Spinal cord (tissue), 10 donors: ENCODE data around the gene CIPC. TPM values are rescaled to one million over a fixed set of nuclear protein-coding genes. Genes with fewer than 3 reads are reported as not detected.

Source experiments
- DNase-seq, 6 donors: peaks; one replicate each; pipeline versions ENCODE4 v3.0.0 to v3.0.0-alpha.2; 2013 to 2015; ENCODE audit warnings: low spot score in 6 of 6, low read depth in 4 of 6
- H3K27ac ChIP-seq: one replicate; pipeline ENCODE4 v1.5.1; 2013; ENCODE audit warnings: low read depth, low read length, control low read depth
- H3K27me3 ChIP-seq: one replicate; pipeline ENCODE4 v1.6.1; 2013; ENCODE audit warnings: low read length; ENCODE audit not compliant: control insufficient read depth, insufficient read depth
- H3K36me3 ChIP-seq: one replicate; pipeline ENCODE4 v1.6.1; 2013; ENCODE audit warnings: low read length; ENCODE audit not compliant: control insufficient read depth, insufficient read depth
- H3K4me1 ChIP-seq: one replicate; pipeline ENCODE4 v1.6.1; 2013; ENCODE audit warnings: low read length; ENCODE audit not compliant: control insufficient read depth, insufficient read depth
- H3K4me3 ChIP-seq: one replicate; pipeline ENCODE4 v1.5.1; 2013; ENCODE audit warnings: low read depth, low read length, control low read depth
- H3K9me3 ChIP-seq: one replicate; pipeline ENCODE4 v1.6.1; 2013; ENCODE audit warnings: low read length; ENCODE audit not compliant: control insufficient read depth, insufficient read depth
- WGBS: methylation state at CpG from one replicate; pipeline ENCODE4 v1.1.5; 2013; ENCODE audit warnings: missing lambda C conversion rate; ENCODE audit not compliant: insufficient coverage; 5-methylcytosine and 5-hydroxymethylcytosine counted together
- long read RNA-seq, 4 donors: transcript quantifications; one replicate each; lab custom pipeline, GENCODE V29; 2026
- polyA plus RNA-seq, 2 donors: library from polyadenylated mRNA; unstranded; fragments of 120-200 nt; gene quantifications; one replicate each; pipeline ENCODE4 v1.2.1, GENCODE V29; 2013; ENCODE audit not compliant: insufficient read length in 2 of 2
- total RNA-seq, 2 donors: library from RNA; depleted of rRNA in 1 of 2; stranded (reverse); fragments of 120-200 nt in 1 of 2; fragments of >200 nt in 1 of 2; gene quantifications; one replicate each; pipeline versions ENCODE4 v1.2.3 to v1.2.4, GENCODE V29; 2013 to 2014
- donor health status: healthy.

The CIPC gene, protein sequence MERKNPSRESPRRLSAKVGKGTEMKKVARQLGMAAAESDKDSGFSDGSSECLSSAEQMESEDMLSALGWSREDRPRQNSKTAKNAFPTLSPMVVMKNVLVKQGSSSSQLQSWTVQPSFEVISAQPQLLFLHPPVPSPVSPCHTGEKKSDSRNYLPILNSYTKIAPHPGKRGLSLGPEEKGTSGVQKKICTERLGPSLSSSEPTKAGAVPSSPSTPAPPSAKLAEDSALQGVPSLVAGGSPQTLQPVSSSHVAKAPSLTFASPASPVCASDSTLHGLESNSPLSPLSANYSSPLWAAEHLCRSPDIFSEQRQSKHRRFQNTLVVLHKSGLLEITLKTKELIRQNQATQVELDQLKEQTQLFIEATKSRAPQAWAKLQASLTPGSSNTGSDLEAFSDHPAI
- total RNA-seq (10 to 100 TPM; 35.2 to 38.0 TPM), polyA plus RNA-seq (10 to 100 TPM; 38.7 to 39.2 TPM)
- long read RNA-seq, donor 1, full-length matches to known transcripts: 10 of 10 reads
- long read RNA-seq, donor 1, partial matches to known transcripts: 0 of 10 reads
- long read RNA-seq, donor 1, other reads (novel, unspliced or antisense): 0 of 10 reads
- long read RNA-seq, donor 2, full-length matches to known transcripts: 7 of 7 reads
- long read RNA-seq, donor 2, partial matches to known transcripts: 0 of 7 reads
- long read RNA-seq, donor 2, other reads (novel, unspliced or antisense): 0 of 7 reads
- long read RNA-seq, donor 3, full-length matches to known transcripts: 3 of 11 reads
- long read RNA-seq, donor 3, partial matches to known transcripts: 8 of 11 reads
- long read RNA-seq, donor 3, other reads (novel, unspliced or antisense): 0 of 11 reads
- long read RNA-seq, donor 4, full-length matches to known transcripts: 6 of 6 reads
- long read RNA-seq, donor 4, partial matches to known transcripts: 0 of 6 reads
- long read RNA-seq, donor 4, other reads (novel, unspliced or antisense): 0 of 6 reads

DNA sequence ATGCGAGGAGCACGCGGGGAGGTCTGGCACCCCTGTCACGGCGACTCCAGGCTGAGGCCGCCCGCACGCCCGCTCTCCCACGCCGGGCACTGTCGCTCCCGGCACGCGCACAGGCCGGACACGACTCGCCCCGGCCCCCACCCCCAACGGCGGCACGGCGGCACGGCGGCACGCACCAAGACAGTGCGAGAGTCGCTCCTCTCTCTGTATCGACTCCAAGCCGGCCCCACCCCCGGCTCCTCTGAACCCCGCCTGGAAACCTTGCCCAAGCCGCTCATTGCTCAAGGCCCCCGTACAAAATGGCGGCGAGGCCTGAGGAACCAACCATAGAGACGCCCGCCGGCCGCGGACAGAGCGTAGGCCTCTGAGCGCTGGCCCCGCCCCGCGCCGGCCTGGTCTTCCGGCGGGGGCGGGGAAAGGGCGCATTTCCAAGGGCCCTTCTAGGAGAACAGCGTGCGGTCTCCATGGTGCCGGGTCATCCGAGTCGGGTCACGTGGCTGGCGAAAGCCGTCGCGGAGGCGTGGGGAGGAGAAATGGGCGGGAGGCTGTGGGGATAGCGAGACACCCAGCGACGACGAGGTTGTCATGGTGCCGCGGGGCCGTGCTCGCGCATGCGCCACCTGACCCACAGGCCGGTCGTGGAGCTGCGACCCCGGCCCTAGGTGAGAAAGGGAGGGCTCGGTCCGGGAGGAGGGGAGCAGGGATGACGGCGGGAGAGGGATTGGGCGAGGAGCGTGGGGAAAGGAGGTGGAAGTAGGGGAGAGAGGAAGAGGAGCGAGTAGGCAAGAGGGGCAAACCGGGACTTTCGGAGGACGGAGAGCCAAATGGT lies at the start of gene CIPC:
TSS of gene CIPC (plus strand) at position 559 of the 829 bp plus-strand sequence. CDS start 7,451 bp downstream, outside the sequence.
- peak within 1 kb of the TSS; percentile 98 for H3K27ac ChIP-seq
- DNase-seq: peak; percentile 96 to 100 (median 100)
- H3K27me3 ChIP-seq: no peaks in the 10 kb centered on the region
- H3K4me1 ChIP-seq: peaks cover 34% of the 10 kb centered on the region
- no peaks in the 10 kb centered on the region for H3K9me3 ChIP-seq
- H3K36me3 ChIP-seq: no peaks in the 10 kb centered on the region
- peak within 1 kb of the TSS; percentile 99 for H3K4me3 ChIP-seq
- under 1% methylated on average over 87 of the region's 87 CpGs for WGBS

DNA sequence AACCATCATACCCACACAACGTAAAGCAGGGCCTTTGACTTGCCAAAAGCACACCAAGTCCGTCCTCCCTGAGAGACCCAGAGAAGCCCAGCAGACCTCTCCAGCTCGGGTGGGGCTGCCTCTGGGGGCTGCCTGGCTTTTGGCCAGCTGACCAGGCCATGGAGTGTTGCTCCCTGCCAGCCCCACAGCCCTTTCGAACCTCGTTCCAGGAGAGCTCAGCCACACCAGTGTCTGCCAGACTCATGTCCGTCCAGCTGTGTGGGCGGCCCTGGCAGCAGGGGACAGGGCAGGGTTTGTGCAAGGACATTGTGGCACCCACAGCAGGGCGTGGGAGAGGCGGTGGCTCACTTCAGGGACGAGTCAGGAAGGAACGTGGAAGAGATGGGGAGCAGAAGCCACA lies 46.9 kb upstream of the CIPC start:
- Histone ChIP-seq H3K27me3 (no peaks in the 10 kb centered on the region), H3K36me3 (no peaks in the 10 kb centered on the region), H3K4me1 (peaks cover 25% of the 10 kb centered on the region), H3K27ac (peak overlapping the region; percentile 54), H3K4me3 (no peak overlapping the region), H3K9me3 (no peaks in the 10 kb centered on the region)
- 26% methylated on average over 11 of the region's 11 CpGs for WGBS
- peak in 1 of 6 donors; percentile 63 for DNase-seq

DNA sequence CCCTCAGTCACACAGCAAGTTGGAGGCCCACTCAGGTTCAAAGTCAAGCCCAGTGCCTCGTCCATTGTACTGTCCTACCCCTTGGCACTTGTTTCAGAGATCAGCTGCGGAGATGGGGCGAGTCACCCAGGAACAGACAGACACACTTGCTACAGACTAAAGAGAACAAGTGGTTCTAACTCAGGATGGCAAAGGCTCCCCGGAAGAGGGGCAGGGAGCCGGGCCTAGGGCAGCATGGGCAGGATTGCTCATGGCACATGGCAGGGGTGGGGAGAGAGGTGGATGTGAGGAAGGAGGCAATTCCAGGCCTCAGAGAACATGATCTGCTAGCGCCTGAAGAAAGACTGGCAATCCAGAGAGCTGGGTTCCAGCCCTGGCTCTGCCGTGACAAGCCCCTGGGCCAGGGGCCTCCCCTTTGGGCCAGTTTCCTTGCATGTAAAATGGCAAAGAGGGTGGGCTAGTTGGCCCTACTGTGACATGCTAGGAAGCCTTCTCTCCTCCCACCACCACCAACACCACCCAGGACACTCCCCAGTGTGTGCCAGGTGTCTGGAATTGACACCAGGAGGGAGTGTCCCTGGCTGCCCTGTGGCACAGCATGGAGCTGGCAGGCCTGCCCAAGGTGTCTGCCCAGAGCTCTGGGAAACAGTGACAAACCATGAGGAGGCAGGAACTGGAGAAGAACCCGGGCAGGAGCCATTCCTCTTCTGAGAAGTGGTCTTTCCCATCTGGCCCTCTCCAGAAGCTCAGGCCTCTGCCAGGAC lies 45.6 kb upstream of the CIPC start:
- H3K4me1 ChIP-seq: peaks cover 22% of the 10 kb centered on the region
- H3K9me3 ChIP-seq: no peaks in the 10 kb centered on the region
- 85% methylated on average over 8 of the region's 8 CpGs for WGBS
- H3K27me3 ChIP-seq: no peaks in the 10 kb centered on the region
- no peak overlapping the region for H3K4me3 ChIP-seq
- no peaks in the 10 kb centered on the region for H3K36me3 ChIP-seq
- no peak for DNase-seq
- no peak overlapping the region for H3K27ac ChIP-seq

DNA sequence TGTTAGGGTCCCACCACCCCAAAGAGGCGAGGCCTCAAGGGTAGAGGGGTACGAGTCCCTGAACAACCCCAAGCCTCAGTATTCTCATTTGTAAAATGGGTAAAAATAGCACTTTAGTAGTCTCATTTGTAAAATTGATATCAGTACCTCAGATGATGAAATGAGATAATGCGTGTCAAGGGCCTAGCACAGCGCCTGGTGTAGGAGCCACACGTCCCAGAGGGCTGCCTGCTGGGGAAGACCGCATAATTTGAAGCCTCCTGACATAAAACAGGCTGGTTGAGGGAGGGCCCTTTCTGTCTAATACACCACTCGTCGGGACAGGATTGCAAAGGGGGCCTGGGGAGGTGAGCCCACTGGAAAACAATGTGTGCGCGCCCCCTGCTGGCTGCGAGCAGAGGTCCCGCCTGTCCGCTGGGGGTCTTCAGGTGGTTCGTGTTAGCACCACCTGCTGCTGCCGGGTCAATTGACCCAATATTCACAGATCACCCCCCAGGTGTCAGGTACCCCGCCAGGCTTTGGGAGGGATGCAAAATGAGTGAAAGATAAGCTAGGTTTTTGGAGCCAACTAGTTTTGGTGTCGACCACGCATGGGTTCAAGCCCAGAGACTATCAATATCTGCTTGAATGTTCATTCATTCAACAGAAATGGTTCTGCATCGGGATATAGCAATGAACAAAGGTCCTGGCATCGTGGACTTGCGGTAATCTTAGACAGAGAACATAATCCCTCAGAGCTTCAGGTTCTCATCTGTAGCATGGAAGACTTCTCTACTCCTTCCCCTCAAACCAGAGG lies 44.8 kb upstream of the CIPC start:
- Histone ChIP-seq H3K27ac (no peak overlapping the region), H3K36me3 (no peaks in the 10 kb centered on the region), H3K9me3 (no peaks in the 10 kb centered on the region), H3K4me3 (no peak overlapping the region), H3K27me3 (no peaks in the 10 kb centered on the region), H3K4me1 (peaks cover 24% of the 10 kb centered on the region)
- DNase-seq: peak in 2 of 6 donors; percentile 87 to 91
- 29% methylated on average over 19 of the region's 21 CpGs for WGBS

DNA sequence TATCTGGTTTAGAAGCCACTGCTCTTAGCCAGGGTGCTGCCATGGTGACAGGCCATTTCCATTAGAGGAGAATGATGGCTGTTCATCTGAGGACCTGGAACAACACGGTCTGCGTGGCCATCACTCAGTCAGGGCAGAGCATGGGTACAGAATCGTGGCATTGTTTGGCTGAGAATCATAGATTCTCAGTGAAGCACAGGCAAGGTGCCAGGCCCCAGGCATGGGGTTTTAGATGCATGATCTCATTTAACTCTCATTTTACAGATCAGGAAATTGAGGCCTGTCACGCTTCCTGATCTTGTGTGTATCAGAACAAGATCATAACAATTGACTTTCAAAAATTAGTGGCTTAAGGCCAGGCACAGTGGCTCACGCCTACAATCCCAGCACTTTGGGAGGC lies 42.8 kb upstream of the CIPC start:
- Histone ChIP-seq H3K4me1 (peaks cover 41% of the 10 kb centered on the region), H3K27me3 (no peaks in the 10 kb centered on the region), H3K36me3 (no peaks in the 10 kb centered on the region), H3K27ac (no peak overlapping the region), H3K4me3 (no peak overlapping the region), H3K9me3 (no peaks in the 10 kb centered on the region)
- DNase-seq: peak in 1 of 6 donors; percentile 54
- WGBS: 73% methylated on average over 4 of the region's 5 CpGs

DNA sequence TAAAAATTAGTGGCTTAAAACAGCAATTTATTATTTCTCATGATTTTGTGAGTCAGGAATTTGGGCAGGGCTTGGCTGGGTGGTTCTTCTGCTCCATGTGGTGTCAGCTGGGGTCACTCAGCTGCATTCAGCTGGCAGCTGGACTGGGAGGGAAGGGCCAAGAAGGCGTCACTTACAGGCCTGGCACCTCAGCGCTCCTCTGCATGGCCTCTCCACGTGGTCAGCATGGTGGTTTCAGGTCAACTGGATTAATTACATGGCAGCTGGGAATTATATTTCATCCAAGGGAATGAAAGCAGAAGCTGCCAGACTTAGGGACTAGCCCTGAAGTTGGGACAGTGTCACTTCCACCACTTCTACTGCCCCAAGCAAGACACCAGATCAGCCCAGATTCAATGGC lies 42.1 kb upstream of the CIPC start:
- no peaks in the 10 kb centered on the region for H3K36me3 ChIP-seq
- no peak overlapping the region for H3K4me3 ChIP-seq
- DNase-seq: no peak
- H3K27me3 ChIP-seq: no peaks in the 10 kb centered on the region
- no peaks in the 10 kb centered on the region for H3K9me3 ChIP-seq
- peaks cover 37% of the 10 kb centered on the region for H3K4me1 ChIP-seq
- H3K27ac ChIP-seq: no peak overlapping the region
- WGBS: 67% methylated on average over 1 of the region's 3 CpGs

DNA sequence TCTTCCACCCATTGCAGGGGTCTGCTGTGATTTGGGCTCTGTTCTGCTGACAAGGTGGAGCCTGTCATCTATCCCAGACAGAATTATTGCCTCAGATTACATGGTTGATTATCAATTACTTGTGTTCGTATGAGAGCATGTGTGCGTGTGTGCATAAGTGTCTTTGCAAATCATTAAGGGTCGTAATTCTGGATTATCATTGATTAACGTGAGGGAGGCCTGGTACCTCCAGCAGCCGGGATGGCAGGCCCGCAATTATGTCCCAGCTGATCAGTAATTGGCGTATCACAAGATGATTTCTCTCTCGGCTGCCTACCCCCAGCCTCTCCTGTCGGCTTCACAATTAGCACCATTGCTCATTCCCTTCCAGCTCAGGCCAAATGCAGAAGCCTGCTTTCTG lies 39.9 kb upstream of the CIPC start:
- WGBS: 62% methylated on average over 7 of the region's 9 CpGs
- H3K4me3 ChIP-seq: no peak overlapping the region
- peak in 1 of 6 donors; percentile 86 for DNase-seq

DNA sequence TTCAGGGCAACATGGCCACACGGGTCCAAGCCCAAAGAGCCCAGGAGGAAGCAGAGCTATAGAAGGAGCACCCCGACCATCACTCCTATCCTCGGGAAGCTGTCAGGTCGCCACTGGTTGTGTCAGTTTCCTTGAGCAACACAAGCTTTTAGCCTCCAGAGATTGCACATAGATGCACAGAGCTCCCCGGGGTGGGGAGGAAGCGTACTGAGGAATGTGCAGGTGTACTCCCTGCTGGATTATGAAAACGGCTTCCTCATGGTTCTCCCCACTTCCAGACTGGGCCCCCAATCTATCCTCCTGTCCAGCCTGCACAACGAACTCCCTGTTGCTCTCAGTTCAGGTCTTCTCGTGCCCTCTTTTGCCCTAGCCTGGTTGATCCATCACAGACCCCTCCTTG lies 39.3 kb upstream of the CIPC start:
- Histone ChIP-seq H3K36me3 (no peaks in the 10 kb centered on the region), H3K27ac (peak overlapping the region; percentile 61), H3K4me1 (peaks cover 19% of the 10 kb centered on the region), H3K27me3 (no peaks in the 10 kb centered on the region), H3K9me3 (no peaks in the 10 kb centered on the region), H3K4me3 (no peak overlapping the region)
- 53% methylated on average over 7 of the region's 9 CpGs for WGBS
- peak in 1 of 6 donors; percentile 22 for DNase-seq

More for the DNA sequence above, 39.9 kb upstream of the CIPC start:
- Histone ChIP-seq H3K36me3 (no peaks in the 10 kb centered on the region), H3K9me3 (no peaks in the 10 kb centered on the region), H3K4me1 (peaks cover 22% of the 10 kb centered on the region), H3K27me3 (no peaks in the 10 kb centered on the region), H3K27ac (no peak overlapping the region)
